Adrenal gland (tissue), 5 donors: Measurements from ENCODE around the gene PDE4C.

Experiments
- CTCF ChIP-seq, 6 experiments: fragments of 450-650 bp in 4 of 6; fragments of 200-600 bp in 2 of 6; sonication (generic) in 1 of 6; IDR thresholded peaks; 1 replicate in 5 of 6; 2 replicates in 1 of 6; pipeline versions ENCODE4 v1.5.1 to v1.8.0; 2016 to 2021; ENCODE audit warnings: antibody characterized with exemption in 6 of 6, mild to moderate bottlenecking in 2 of 6, moderate library complexity in 1 of 6
- POLR2A ChIP-seq, 2 donors: fragments of 450-650 bp; IDR thresholded peaks; one replicate each; pipeline ENCODE4 v1.6.1; 2017; ENCODE audit warnings: antibody characterized with exemption in 2 of 2, mild to moderate bottlenecking in 2 of 2, moderate library complexity in 1 of 2
- donor health status: DM: no; HTN: no; CAD: no.

- TF ChIP-seq POLR2A (IDR thresholded peaks at IDR 0.05) (no peak), CTCF (IDR thresholded peaks at IDR 0.05) (no peak)
These were observed 48.1 kb upstream of the PDE4C start, which contains the start of gene IQCN for GRCh38 chr19:18274219-18274780.
